ENCODE data around the gene LGALS7. TPM values are rescaled to one million over a fixed set of nuclear protein-coding genes. Genes with fewer than 3 reads are reported as not detected.

Gene LGALS7
- polyA plus RNA-seq, 1 of the 3 experiments (the other 2 are of a cell fraction) = not detected

DNA sequence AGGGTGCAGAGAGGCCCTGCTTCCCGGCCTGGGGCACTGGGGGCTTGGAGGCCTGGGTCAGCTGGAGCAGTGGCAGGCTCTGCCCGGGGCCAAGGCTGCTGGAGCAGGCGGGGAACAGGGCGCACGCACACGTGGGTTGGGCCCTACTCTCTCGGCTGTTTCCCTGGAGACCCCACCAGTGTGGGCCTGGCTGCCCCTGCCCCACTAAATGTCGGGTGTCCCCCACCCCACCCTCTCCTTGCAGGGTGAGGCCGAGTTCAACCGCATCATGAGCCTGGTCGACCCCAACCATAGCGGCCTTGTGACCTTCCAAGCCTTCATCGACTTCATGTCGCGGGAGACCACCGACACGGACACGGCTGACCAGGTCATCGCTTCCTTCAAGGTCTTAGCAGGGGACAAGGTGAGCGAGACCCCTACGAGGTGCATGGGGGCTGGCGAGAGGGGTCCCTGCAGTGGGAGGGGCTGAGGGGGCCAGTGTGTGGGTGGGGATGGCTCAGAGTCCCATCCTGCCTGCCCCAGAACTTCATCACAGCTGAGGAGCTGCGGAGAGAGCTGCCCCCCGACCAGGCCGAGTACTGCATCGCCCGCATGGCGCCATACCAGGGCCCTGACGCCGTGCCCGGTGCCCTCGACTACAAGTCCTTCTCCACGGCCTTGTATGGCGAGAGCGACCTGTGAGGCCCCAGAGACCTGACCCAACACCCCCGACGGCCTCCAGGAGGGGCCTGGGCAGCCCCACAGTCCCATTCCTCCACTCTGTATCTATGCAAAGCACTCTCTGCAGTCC lies 44.4 kb downstream of the LGALS7 start:
- H3K9ac ChIP-seq = no peak overlapping the region
- H3K9me2 ChIP-seq = no peaks in the 10 kb centered on the region
- POLR2A ChIA-PET = no interaction called here
- H3K4me2 ChIP-seq = no peak overlapping the region
- H3K4me3 ChIP-seq (ENCODE audit: low read depth in 2 of 2, low read length in 1 of 2) = no peak overlapping the region
- 91% methylated on average over 27 of the region's 37 CpGs for WGBS (ENCODE audit: low lambda C conversion rate)
- H4K20me1 ChIP-seq (ENCODE audit: insufficient read depth) = 0 out of 2 replicates have a peak, but pooled peaks cover 6% of the 10 kb centered on the region
- peaks cover 48 to 70% of the 10 kb centered on the region in 2 experiments for H3K36me3 ChIP-seq (replicated peaks in 1 of 2; ENCODE audit: control insufficient read depth in 1 of 2, insufficient read depth in 2 of 2, low read length in 1 of 2)
- H3K4me1 ChIP-seq (ENCODE audit: control insufficient read depth in 1 of 2, insufficient read depth in 2 of 2, low read depth in 1 of 2, low read length in 1 of 2) = peaks cover 0 to 8% of the 10 kb centered on the region in 2 experiments; a peak in 2 of 4 replicates
- no peaks in the 10 kb centered on the region for H3K27me3 ChIP-seq (ENCODE audit: insufficient read depth)
- CTCF ChIA-PET = interaction anchor here (0.7 to 1.6 kb wide), 5 partner anchors 10 to 201 kb away, joined by 3 to 5 read pairs (median 3); partner anchors contain the start of genes MRPS12 and SARS2
- H3K9me3 ChIP-seq = no peaks in the 10 kb centered on the region
- no peak overlapping the region for H2AFZ ChIP-seq (ENCODE audit: low read depth)
- peaks cover 43% of the 10 kb centered on the region for H3F3A ChIP-seq (replicated peaks; ENCODE audit: insufficient read depth)
- TF ChIP-seq TEAD4 (IDR thresholded peaks at IDR 0.05; ENCODE audit: borderline replicate concordance, insufficient read depth) = no peak
- TF ChIP-seq, protein P1, sequence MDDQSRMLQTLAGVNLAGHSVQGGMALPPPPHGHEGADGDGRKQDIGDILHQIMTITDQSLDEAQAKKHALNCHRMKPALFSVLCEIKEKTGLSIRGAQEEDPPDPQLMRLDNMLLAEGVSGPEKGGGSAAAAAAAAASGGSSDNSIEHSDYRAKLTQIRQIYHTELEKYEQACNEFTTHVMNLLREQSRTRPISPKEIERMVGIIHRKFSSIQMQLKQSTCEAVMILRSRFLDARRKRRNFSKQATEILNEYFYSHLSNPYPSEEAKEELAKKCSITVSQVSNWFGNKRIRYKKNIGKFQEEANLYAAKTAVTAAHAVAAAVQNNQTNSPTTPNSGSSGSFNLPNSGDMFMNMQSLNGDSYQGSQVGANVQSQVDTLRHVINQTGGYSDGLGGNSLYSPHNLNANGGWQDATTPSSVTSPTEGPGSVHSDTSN (IDR thresholded peaks at IDR 0.05) = no peak
- no peak for TF ChIP-seq EZH2phosphoT487 (IDR thresholded peaks at IDR 0.05; ENCODE audit: borderline replicate concordance, low read depth)
- TF ChIP-seq GABPA (IDR thresholded peaks at IDR 0.05; ENCODE audit: low read depth) = no peak
- no peak for TF ChIP-seq TCF12 (IDR thresholded peaks at IDR 0.05)
- TF ChIP-seq, protein P2, sequence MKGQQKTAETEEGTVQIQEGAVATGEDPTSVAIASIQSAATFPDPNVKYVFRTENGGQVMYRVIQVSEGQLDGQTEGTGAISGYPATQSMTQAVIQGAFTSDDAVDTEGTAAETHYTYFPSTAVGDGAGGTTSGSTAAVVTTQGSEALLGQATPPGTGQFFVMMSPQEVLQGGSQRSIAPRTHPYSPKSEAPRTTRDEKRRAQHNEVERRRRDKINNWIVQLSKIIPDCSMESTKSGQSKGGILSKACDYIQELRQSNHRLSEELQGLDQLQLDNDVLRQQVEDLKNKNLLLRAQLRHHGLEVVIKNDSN (IDR thresholded peaks at IDR 0.05; ENCODE audit: borderline replicate concordance, low read depth) = no peak
- no peak for TF ChIP-seq TAF1 (IDR thresholded peaks at IDR 0.05; ENCODE audit: borderline replicate concordance, low read depth, low read length)
- TF ChIP-seq FOSL2 (IDR thresholded peaks at IDR 0.05; ENCODE audit: borderline replicate concordance, low read depth) = no peak
- TF ChIP-seq ELF1 (IDR thresholded peaks at IDR 0.05) = no peak
- no peak for TF ChIP-seq MEF2A (IDR thresholded peaks at IDR 0.05; ENCODE audit: borderline replicate concordance, low read depth)
- no peak for TF ChIP-seq RCOR1 (IDR thresholded peaks at IDR 0.05; ENCODE audit: low read length)
- TF ChIP-seq, protein P3, sequence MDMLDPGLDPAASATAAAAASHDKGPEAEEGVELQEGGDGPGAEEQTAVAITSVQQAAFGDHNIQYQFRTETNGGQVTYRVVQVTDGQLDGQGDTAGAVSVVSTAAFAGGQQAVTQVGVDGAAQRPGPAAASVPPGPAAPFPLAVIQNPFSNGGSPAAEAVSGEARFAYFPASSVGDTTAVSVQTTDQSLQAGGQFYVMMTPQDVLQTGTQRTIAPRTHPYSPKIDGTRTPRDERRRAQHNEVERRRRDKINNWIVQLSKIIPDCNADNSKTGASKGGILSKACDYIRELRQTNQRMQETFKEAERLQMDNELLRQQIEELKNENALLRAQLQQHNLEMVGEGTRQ (IDR thresholded peaks at IDR 0.05; ENCODE audit: borderline replicate concordance, low read depth, low read length) = no peak
- TF ChIP-seq MXI1 (IDR thresholded peaks at IDR 0.05; ENCODE audit: low read depth, low read length) = no peak
- H3K79me2 ChIP-seq (ENCODE audit: insufficient read depth) = no peaks in the 10 kb centered on the region; the same call in 1 of the 2 replicates
- DNase-seq = no peak
- H3K27ac ChIP-seq (ENCODE audit: low read depth in 2 of 2, low read length in 1 of 2) = no peak overlapping the region

Data from SK-N-SH (cell line).